IMR-90 (cell line): ENCODE data around the gene ADRA2A.

Experiments
- BHLHE40 ChIP-seq: fragments of 150-350 bp; IDR thresholded peaks from 2 replicates; pipeline ENCODE4 v1.6.1; 2016; ENCODE audit warnings: mild to moderate bottlenecking, low read depth, low read length
- CHD1 ChIP-seq: IDR thresholded peaks from 2 replicates; pipeline ENCODE4 v1.6.1; 2012; ENCODE audit warnings: low read depth, low read length, improper control_type of control experiment
- CTCF ChIP-seq: conservative IDR thresholded peaks from 2 replicates; pipeline ENCODE4 v1.5.1; 2012; ENCODE audit warnings: mild to moderate bottlenecking, low read depth, low read length, improper control_type of control experiment
- FOS ChIP-seq: fragments of 150-350 bp; IDR thresholded peaks from 2 replicates; pipeline ENCODE4 v1.6.1; 2016; ENCODE audit warnings: low read depth, low read length
- MAZ ChIP-seq: IDR thresholded peaks from 2 replicates; pipeline ENCODE4 v1.6.1; 2012; ENCODE audit warnings: low read depth, mild to moderate bottlenecking, low read length, improper control_type of control experiment, moderate library complexity, borderline replicate concordance
- MXI1 ChIP-seq: IDR thresholded peaks from 2 replicates; pipeline ENCODE4 v1.6.1; 2012; ENCODE audit warnings: low read depth, mild to moderate bottlenecking, low read length, moderate library complexity, borderline replicate concordance
- POLR2A ChIP-seq: IDR thresholded peaks from 2 replicates; pipeline ENCODE4 v1.6.1; 2012; ENCODE audit warnings: mild to moderate bottlenecking, low read depth, low read length
- RAD21 ChIP-seq: IDR thresholded peaks from 2 replicates; pipeline ENCODE4 v1.6.1; 2012; ENCODE audit warnings: low read length, improper control_type of control experiment
- RCOR1 ChIP-seq: IDR thresholded peaks from 2 replicates; pipeline ENCODE4 v1.6.1; 2012; ENCODE audit warnings: mild to moderate bottlenecking, low read length, improper control_type of control experiment; ENCODE audit not compliant: insufficient replicate concordance
- RFX5 ChIP-seq: IDR thresholded peaks from 2 replicates; pipeline ENCODE4 v1.8.0; 2012; ENCODE audit warnings: low read depth, mild to moderate bottlenecking, low read length, moderate library complexity
- SMC3 ChIP-seq: fragments of 150-350 bp; IDR thresholded peaks from 2 replicates; pipeline ENCODE4 v1.6.1; 2016; ENCODE audit warnings: low read depth, mild to moderate bottlenecking, antibody characterized with exemption, low read length, moderate library complexity
- USF2 ChIP-seq: fragments of 150-350 bp; IDR thresholded peaks from 2 replicates; pipeline ENCODE4 v1.6.1; 2017; ENCODE audit warnings: mild to moderate bottlenecking, antibody characterized with exemption, low read length, low read depth

GRCh38 chr10:111117528-111118277 is 40.9 kb downstream of the ADRA2A start:
- TF ChIP-seq CTCF: no peak
- no peak for TF ChIP-seq MAZ
- TF ChIP-seq RAD21: no peak
- no peak for TF ChIP-seq CHD1
- TF ChIP-seq FOS: no peak
- TF ChIP-seq MXI1: no peak
- TF ChIP-seq BHLHE40: no peak
- no peak for TF ChIP-seq SMC3
- no peak for TF ChIP-seq RCOR1
- TF ChIP-seq POLR2A: no peak
- TF ChIP-seq USF2: no peak
- no peak for TF ChIP-seq RFX5
